Chondrocyte (in vitro differentiated cells): ENCODE results near the gene TBL3. TPM values are rescaled to one million over a fixed set of nuclear protein-coding genes. Genes with fewer than 3 reads are reported as not detected.

Source experiments
- DNase-seq: peaks from one replicate; pipeline ENCODE4 v3.0.0; 2021; ENCODE audit warnings: mixed read lengths, low spot score
- H3K27ac Mint-ChIP-seq: one replicate; pipeline ENCODE4 v1.8.0; 2021; ENCODE audit warnings: mild to moderate bottlenecking, moderate library complexity, mixed read lengths; ENCODE audit not compliant: unreplicated experiment
- H3K27me3 Mint-ChIP-seq: 2 replicates; pipeline ENCODE4 v1.8.0; 2021; ENCODE audit warnings: low read depth, mixed read lengths
- H3K36me3 Mint-ChIP-seq: 2 replicates; pipeline ENCODE4 v1.8.0; 2021; ENCODE audit warnings: low read depth, mixed read lengths
- H3K4me1 Mint-ChIP-seq: 2 replicates; pipeline ENCODE4 v1.8.0; 2021; ENCODE audit warnings: low read depth, mild to moderate bottlenecking, mixed read lengths
- H3K4me3 Mint-ChIP-seq: one replicate; pipeline ENCODE4 v1.8.0; 2021; ENCODE audit warnings: mild to moderate bottlenecking, moderate library complexity, mixed read lengths; ENCODE audit not compliant: unreplicated experiment
- H3K9me3 Mint-ChIP-seq: 2 replicates; pipeline ENCODE4 v1.8.0; 2021; ENCODE audit warnings: low read depth, mixed read lengths
- CTCF ChIP-seq: fragments of 200-600 bp; sonication (generic); IDR thresholded peaks from 2 replicates; pipeline ENCODE4 v1.5.0; 2021; ENCODE audit warnings: antibody characterized with exemption, mild to moderate bottlenecking, moderate library complexity
- total RNA-seq: library from RNA; stranded (reverse); gene quantifications from 3 replicates; pipeline ENCODE4 v1.2.1, GENCODE V29; 2021

Gene TBL3
- total RNA-seq, 1 donor from 2014 or later: 21.6 TPM

DNA sequence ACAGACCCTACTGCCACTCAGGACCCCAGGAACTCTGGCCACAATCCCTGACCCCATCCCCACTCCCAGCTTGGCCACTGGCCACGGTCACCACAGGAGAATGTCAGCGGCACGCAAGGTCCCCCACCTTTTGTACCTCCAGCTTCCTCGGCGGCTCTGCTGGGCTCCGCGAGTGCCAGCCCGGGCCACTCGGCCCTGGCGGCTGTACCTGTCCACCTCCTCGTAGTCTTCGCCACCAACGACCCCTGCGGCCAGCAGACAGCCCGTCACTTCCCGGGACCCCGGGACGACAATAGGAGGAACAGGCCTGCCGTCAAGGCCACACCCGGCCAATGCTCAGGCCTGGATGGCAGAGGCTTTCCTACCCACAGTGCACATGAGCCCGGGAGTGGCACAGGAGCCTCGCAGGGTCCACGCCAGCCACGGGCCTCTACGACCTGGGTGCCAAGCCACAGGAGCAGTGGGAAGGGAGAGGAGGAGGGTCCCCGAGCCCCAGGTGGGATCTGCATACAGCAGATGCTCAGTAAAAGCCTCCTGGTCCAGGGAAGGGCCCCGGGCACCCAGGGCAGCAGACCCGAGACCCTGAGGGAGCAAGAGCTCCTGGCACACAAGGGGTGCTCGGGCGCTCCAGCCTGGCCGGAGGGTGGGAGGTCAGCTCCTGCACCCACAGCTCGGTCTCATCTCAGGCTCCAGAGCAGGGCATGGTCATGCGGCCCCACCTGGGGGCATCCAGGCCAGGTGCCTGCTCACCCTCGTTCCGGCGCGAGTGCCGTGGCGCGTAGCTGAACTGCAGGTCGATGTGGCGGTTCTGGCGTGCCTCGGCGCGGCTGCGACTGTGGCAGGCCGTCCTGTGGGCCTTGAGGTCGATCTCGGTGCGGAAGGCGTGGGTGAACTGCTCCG is 29.9 kb downstream of the TBL3 start:
- Mint-ChIP-seq H3K4me3 (no peak overlapping the region), H3K27ac (no peak overlapping the region), H3K27me3 (no peaks in the 10 kb centered on the region), H3K9me3 (no peaks in the 10 kb centered on the region), H3K36me3 (peaks cover 11% of the 10 kb centered on the region), H3K4me1 (peaks cover 21% of the 10 kb centered on the region)
- DNase-seq: no peak
- no peak for TF ChIP-seq CTCF

DNA sequence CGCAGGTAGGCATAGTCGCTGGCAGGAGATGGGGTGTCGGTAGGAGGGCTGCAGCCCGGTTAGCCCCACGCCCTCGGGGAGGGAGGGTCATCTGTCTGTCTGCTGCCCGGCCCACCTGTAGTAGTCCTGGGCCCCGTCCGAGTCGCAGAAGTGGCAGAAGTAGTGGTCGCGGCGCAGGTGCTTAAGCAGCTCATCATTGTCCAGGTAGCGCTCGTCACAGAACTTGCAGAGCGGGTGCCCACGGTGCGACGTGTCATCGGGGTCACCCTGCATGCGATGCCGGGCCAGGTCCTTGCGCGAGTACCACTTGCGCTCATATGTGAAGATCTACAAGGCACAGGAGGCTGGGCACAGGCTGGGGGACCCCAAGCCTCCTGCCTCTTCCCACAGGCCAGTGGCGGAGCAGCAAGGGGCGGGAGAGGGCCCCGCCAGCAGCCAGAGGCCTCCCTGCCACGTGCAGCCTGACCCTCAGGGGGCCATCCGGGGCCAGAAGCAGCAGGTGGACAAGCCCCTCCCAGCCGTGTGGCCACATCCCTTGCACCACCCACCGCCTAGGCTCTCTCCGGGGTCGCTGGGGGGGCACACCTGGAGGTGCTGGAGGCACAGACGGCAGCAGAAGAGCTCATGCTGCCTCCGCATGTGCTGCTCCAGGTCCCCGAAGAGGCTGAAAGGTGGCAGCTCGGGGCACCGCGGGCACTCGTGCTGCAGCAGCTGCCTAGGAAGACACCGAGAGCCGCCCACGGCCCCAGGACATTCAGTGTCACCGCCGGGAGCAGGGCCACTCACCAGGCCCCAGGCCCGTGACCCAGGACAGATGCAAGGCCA is 30.8 kb downstream of the TBL3 start:
- DNase-seq: no peak
- Mint-ChIP-seq H3K27me3 (no peaks in the 10 kb centered on the region), H3K27ac (no peak overlapping the region), H3K4me3 (no peak overlapping the region), H3K4me1 (peaks cover 30% of the 10 kb centered on the region), H3K36me3 (peaks cover 8% of the 10 kb centered on the region), H3K9me3 (no peaks in the 10 kb centered on the region)
- no peak for TF ChIP-seq CTCF

DNA sequence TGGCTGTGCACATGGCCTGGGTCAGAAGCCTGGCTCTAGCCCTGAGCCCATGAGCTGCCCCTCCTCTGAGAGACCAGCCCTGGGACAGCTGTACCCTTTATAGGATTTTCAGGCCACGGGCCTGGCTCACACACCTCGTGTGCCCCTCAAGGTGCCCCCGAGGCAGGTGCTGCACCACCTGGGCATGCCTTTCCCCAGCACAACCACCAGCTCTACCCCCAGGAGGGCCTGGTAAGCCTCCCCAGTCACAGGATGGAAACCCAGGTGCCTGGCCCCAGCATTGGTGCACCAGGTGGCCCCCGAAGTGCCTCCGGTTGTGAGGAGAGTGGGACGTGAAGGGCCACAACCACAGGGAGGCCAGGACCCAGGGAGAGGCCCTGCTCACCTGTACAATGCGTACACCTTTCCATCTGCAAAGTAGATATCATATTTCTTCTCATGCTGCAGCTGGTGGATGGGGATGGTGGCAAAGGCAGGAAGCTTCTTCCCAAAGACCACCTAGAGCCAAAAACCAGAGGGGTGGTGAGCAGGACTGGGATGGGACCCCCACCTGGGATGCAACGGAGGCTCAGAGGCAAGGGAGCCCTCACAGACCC is 31.5 kb downstream of the TBL3 start:
- no peak overlapping the region for H3K27ac Mint-ChIP-seq
- no peak overlapping the region for H3K4me3 Mint-ChIP-seq
- no peak for DNase-seq
- peaks cover 7% of the 10 kb centered on the region for H3K36me3 Mint-ChIP-seq
- H3K27me3 Mint-ChIP-seq: no peaks in the 10 kb centered on the region
- no peaks in the 10 kb centered on the region for H3K9me3 Mint-ChIP-seq
- TF ChIP-seq CTCF: no peak
- peaks cover 35% of the 10 kb centered on the region for H3K4me1 Mint-ChIP-seq

- Mint-ChIP-seq H3K27me3 (no peaks in the 10 kb centered on the region), H3K4me1 (peaks cover 40% of the 10 kb centered on the region), H3K4me3 (no peak overlapping the region), H3K27ac (peak overlapping the region; percentile 49), H3K36me3 (peaks cover 6% of the 10 kb centered on the region), H3K9me3 (no peaks in the 10 kb centered on the region)
- peak; percentile 95 for TF ChIP-seq CTCF
- DNase-seq: no peak
Observed at GRCh38 chr16:2003827-2004641, 32.2 kb downstream of the TBL3 start.
